ENCODE measurements around the gene LBHD1. TPM values are rescaled to one million over a fixed set of nuclear protein-coding genes. Genes with fewer than 3 reads are reported as not detected.
A peak's percentile ranks its signal among the peaks of the same experiment; 100 is the strongest.

Gene LBHD1
- total RNA-seq, 1 donor from 2014 or later = 2.1 TPM

- no peak for TF ChIP-seq CTCF (IDR thresholded peaks at IDR 0.05; ENCODE audit: borderline replicate concordance)
- Histone ChIP-seq H3K4me1 (peaks cover 72% of the 10 kb centered on the region), H3K4me3 (peak overlapping the region; percentile 66), H3K27ac (replicated peaks) (peak overlapping the region; percentile 94), H3K27me3 (ENCODE audit: low read depth) (no peaks in the 10 kb centered on the region), H3K9me3 (replicated peaks) (no peaks in the 10 kb centered on the region), H3K36me3 (peaks cover 35% of the 10 kb centered on the region)
- DNase-seq = no peak
- intact Hi-C loops (cut with micrococcal nuclease) = no loop called here
These were observed 36.7 kb upstream of the LBHD1 start for GRCh38 chr11:62708793-62709192.

GRCh38 chr11:62708392-62708791, 36.3 kb upstream of the LBHD1 start:
- TF ChIP-seq CTCF (IDR thresholded peaks at IDR 0.05; ENCODE audit: borderline replicate concordance) = no peak
- Histone ChIP-seq H3K4me1 (peaks cover 67% of the 10 kb centered on the region), H3K9me3 (replicated peaks) (no peaks in the 10 kb centered on the region), H3K27ac (replicated peaks) (peak overlapping the region; percentile 94), H3K27me3 (ENCODE audit: low read depth) (no peaks in the 10 kb centered on the region), H3K36me3 (peaks cover 31% of the 10 kb centered on the region), H3K4me3 (peak overlapping the region; percentile 66)
- DNase-seq = no peak
- intact Hi-C loops (cut with micrococcal nuclease) = no loop called here

GRCh38 chr11:62707277-62707861, 35.3 kb upstream of the LBHD1 start, which contains the start of the genes BSCL2 and GNG3:
TSS of gene BSCL2 (minus strand) at chr11:62707424. CDS start at chr11:62707195, 229 bp downstream.
TSS of gene GNG3 (plus strand) at chr11:62707676. CDS start at chr11:62708296, 620 bp downstream.
- Histone ChIP-seq H3K9me3 (replicated peaks) (no peaks in the 10 kb centered on the region), H3K27me3 (ENCODE audit: low read depth) (no peaks in the 10 kb centered on the region), H3K4me3 (peak within 1 kb of the TSS; percentile 76), H3K27ac (replicated peaks) (peak within 1 kb of the TSS; percentile 94), H3K36me3 (peaks cover 20% of the 10 kb centered on the region), H3K4me1 (peaks cover 57% of the 10 kb centered on the region)
- no peak for DNase-seq
- intact Hi-C loops (cut with micrococcal nuclease) = no loop called here
- no peak for TF ChIP-seq CTCF (IDR thresholded peaks at IDR 0.05; ENCODE audit: borderline replicate concordance)

GRCh38 chr11:62706850-62707247, 34.8 kb upstream of the LBHD1 start:
- Histone ChIP-seq H3K4me3 (peak overlapping the region; percentile 76), H3K4me1 (peaks cover 53% of the 10 kb centered on the region), H3K36me3 (peaks cover 20% of the 10 kb centered on the region), H3K9me3 (replicated peaks) (no peaks in the 10 kb centered on the region), H3K27ac (replicated peaks) (peak overlapping the region; percentile 94), H3K27me3 (ENCODE audit: low read depth) (no peaks in the 10 kb centered on the region)
- intact Hi-C loops (cut with micrococcal nuclease) = no loop called here
- no peak for DNase-seq
- TF ChIP-seq CTCF (IDR thresholded peaks at IDR 0.05; ENCODE audit: borderline replicate concordance) = no peak

- Histone ChIP-seq H3K9me3 (replicated peaks) (no peaks in the 10 kb centered on the region), H3K4me1 (peaks cover 53% of the 10 kb centered on the region), H3K36me3 (peaks cover 20% of the 10 kb centered on the region), H3K27me3 (ENCODE audit: low read depth) (no peaks in the 10 kb centered on the region), H3K27ac (replicated peaks) (peak overlapping the region; percentile 94), H3K4me3 (peak overlapping the region; percentile 76)
- DNase-seq = peak; percentile 94
- intact Hi-C loops (cut with micrococcal nuclease) = no loop called here
- no peak for TF ChIP-seq CTCF (IDR thresholded peaks at IDR 0.05; ENCODE audit: borderline replicate concordance)
These were observed 34.1 kb upstream of the LBHD1 start for GRCh38 chr11:62705880-62706849.
